Ascending aorta (tissue), 2 donors: ENCODE data around the gene CELF4. TPM values are rescaled to one million over a fixed set of nuclear protein-coding genes. Genes with fewer than 3 reads are reported as not detected.

Experiments used
- DNase-seq, 2 donors: peaks; one replicate each; pipeline ENCODE4 v3.0.0-alpha.2; 2019; ENCODE audit warnings: low spot score in 2 of 2
- H3K27ac ChIP-seq, 2 donors: fragments of 200-600 bp; sonication (generic); one replicate each; pipeline ENCODE4 v1.5.1; 2016 to 2017; ENCODE audit warnings: mild to moderate bottlenecking in 1 of 2
- H3K27me3 ChIP-seq: fragments of 200-600 bp; sonication (generic); one replicate; pipeline ENCODE4 v1.5.1; 2017
- H3K36me3 ChIP-seq, 2 donors: fragments of 200-600 bp; sonication (generic); one replicate each; pipeline ENCODE4 v1.5.1; 2016
- H3K4me1 ChIP-seq, 2 donors: fragments of 200-600 bp; sonication (generic); one replicate each; pipeline ENCODE4 v1.5.1; 2016 to 2017; ENCODE audit warnings: mild to moderate bottlenecking in 1 of 2
- H3K4me3 ChIP-seq, 2 donors: fragments of 200-600 bp; sonication (generic); one replicate each; pipeline ENCODE4 v1.5.1; 2016 to 2017; ENCODE audit warnings: mild to moderate bottlenecking in 1 of 2
- H3K9me3 ChIP-seq, 2 donors: fragments of 200-600 bp; sonication (generic); one replicate each; pipeline ENCODE4 v1.5.1; 2016
- intact Hi-C: fragments of 100-400 bp; cut with DNase I; formaldehyde crosslinking; loops from one replicate; pipeline ENCODE4 v1.15.1; 2023
- total RNA-seq: library from RNA; depleted of rRNA; stranded (reverse); fragments of >200 nt; gene quantifications from one replicate; pipeline ENCODE4 v1.1.0, GENCODE V29; 2016
- TF ChIP-seq, protein P1 (sequence below), 3 experiments: fragments of 200-600 bp in 2 of 3; fragments of 450-650 bp in 1 of 3; sonication (generic) in 2 of 3; IDR thresholded peaks; one replicate each; pipeline ENCODE4 v1.5.1; 2016 to 2019; ENCODE audit warnings: antibody characterized with exemption in 3 of 3, mild to moderate bottlenecking in 1 of 3, moderate library complexity in 1 of 3

CELF4 gene
- total RNA-seq, 1 donor from 2014 or later, result not detected

DNA sequence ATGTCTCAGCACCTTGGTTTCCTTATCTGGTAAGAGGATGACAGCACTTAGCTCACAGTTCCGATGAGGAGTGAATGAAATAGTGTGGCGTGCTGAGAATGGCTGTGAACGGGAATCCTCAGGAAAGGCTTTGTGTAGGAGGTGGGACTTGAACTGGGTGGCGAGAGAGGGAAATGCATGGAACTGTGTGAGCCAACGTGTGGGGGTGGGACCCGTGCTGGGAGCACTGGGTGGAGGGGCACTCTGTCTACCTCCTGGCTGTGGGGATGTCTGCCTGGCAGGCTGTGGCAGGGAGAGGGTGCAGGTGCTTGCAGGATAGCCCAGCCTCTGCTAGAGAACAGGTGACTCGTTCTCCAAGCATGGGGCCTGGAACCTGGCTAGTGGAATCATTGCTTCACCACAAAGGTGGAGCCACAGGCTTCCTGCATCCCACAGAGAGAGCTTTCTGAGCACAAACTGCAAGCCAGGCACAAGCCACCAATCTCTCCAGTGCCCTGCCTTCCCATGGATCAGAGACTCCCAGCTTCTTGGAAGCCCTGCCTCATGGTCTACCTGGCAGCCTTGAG, 145.2 kb downstream of the CELF4 start:
- no peak overlapping the region for H3K27ac ChIP-seq
- H3K9me3 ChIP-seq, result no peaks in the 10 kb centered on the region
- no peaks in the 10 kb centered on the region for H3K36me3 ChIP-seq
- TF ChIP-seq, protein P1, sequence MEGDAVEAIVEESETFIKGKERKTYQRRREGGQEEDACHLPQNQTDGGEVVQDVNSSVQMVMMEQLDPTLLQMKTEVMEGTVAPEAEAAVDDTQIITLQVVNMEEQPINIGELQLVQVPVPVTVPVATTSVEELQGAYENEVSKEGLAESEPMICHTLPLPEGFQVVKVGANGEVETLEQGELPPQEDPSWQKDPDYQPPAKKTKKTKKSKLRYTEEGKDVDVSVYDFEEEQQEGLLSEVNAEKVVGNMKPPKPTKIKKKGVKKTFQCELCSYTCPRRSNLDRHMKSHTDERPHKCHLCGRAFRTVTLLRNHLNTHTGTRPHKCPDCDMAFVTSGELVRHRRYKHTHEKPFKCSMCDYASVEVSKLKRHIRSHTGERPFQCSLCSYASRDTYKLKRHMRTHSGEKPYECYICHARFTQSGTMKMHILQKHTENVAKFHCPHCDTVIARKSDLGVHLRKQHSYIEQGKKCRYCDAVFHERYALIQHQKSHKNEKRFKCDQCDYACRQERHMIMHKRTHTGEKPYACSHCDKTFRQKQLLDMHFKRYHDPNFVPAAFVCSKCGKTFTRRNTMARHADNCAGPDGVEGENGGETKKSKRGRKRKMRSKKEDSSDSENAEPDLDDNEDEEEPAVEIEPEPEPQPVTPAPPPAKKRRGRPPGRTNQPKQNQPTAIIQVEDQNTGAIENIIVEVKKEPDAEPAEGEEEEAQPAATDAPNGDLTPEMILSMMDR (IDR thresholded peaks at IDR 0.05), result no peak
- no peaks in the 10 kb centered on the region for H3K4me1 ChIP-seq
- no peaks in the 10 kb centered on the region for H3K27me3 ChIP-seq
- no peak overlapping the region for H3K4me3 ChIP-seq
- intact Hi-C loops, result no loop called here
- DNase-seq, result no peak

DNA sequence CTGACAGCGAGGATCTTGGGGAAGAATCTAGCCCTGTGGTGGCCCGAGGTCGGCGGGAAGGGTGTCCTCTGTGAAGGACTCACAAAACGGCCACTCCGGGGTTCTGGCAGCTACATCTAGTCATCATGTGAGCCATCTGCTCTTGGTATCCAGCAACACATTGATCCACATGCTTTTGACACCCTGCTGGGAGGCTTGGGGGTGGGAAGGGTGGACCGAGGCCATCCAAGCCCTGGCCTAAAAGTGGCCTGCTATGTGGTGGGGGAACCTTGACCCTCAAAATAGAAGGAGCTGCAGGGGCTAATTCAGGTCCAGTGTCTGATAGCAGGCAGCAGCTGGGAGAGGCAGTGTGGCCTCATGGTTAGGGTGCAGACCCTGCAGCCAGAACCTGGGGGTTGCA, 145.7 kb downstream of the CELF4 start:
- H3K27ac ChIP-seq, result no peak overlapping the region
- no peaks in the 10 kb centered on the region for H3K4me1 ChIP-seq
- no peaks in the 10 kb centered on the region for H3K36me3 ChIP-seq
- no peaks in the 10 kb centered on the region for H3K9me3 ChIP-seq
- intact Hi-C loops, result no loop called here
- no peaks in the 10 kb centered on the region for H3K27me3 ChIP-seq
- no peak for DNase-seq
- TF ChIP-seq, protein P1 (IDR thresholded peaks at IDR 0.05), result no peak
- H3K4me3 ChIP-seq, result no peak overlapping the region

- no peak for DNase-seq
- H3K4me1 ChIP-seq, result no peaks in the 10 kb centered on the region
- intact Hi-C loops, result no loop called here
- H3K27me3 ChIP-seq, result no peaks in the 10 kb centered on the region
- no peak overlapping the region for H3K4me3 ChIP-seq
- TF ChIP-seq, protein P1 (IDR thresholded peaks at IDR 0.05), result no peak
- no peaks in the 10 kb centered on the region for H3K36me3 ChIP-seq
- H3K9me3 ChIP-seq, result no peaks in the 10 kb centered on the region
- H3K27ac ChIP-seq, result no peak overlapping the region
These were observed 146.3 kb downstream of the CELF4 start for GRCh38 chr18:37419315-37419714.

- H3K27me3 ChIP-seq, result no peaks in the 10 kb centered on the region
- intact Hi-C loops, result no loop called here
- TF ChIP-seq, protein P1 (IDR thresholded peaks at IDR 0.05), result no peak
- no peaks in the 10 kb centered on the region for H3K36me3 ChIP-seq
- H3K27ac ChIP-seq, result no peak overlapping the region
- no peak for DNase-seq
- H3K4me3 ChIP-seq, result no peak overlapping the region
- no peaks in the 10 kb centered on the region for H3K4me1 ChIP-seq
- no peaks in the 10 kb centered on the region for H3K9me3 ChIP-seq
These were observed 150.8 kb downstream of the CELF4 start for GRCh38 chr18:37414816-37415215.

GRCh38 chr18:37412829-37413228, 152.8 kb downstream of the CELF4 start:
- no peaks in the 10 kb centered on the region for H3K4me1 ChIP-seq
- H3K4me3 ChIP-seq, result no peak overlapping the region
- no peak for DNase-seq
- intact Hi-C loops, result no loop called here
- no peaks in the 10 kb centered on the region for H3K27me3 ChIP-seq
- no peaks in the 10 kb centered on the region for H3K9me3 ChIP-seq
- TF ChIP-seq, protein P1 (IDR thresholded peaks at IDR 0.05), result no peak
- no peaks in the 10 kb centered on the region for H3K36me3 ChIP-seq
- no peak overlapping the region for H3K27ac ChIP-seq

DNA sequence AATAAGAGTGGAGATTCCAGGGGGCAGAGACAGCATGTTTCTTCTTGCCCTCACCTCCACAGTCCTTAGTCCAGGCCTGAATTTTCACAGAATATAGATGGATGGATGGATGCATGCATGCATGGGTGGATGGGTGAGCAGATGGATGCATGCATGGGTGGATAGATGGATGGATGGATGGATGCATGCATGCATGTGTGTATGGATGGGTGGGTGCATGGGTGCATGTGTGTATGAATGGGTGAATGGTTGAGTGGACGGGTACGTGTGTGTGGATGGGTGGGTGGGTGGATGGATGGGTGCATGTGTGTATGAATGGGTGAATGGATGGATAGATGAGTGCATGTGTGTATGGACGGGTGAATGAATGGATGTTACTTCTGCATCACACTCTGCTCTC, 153.3 kb downstream of the CELF4 start:
- Histone ChIP-seq H3K4me1 (no peaks in the 10 kb centered on the region), H3K4me3 (no peak overlapping the region), H3K27ac (no peak overlapping the region), H3K9me3 (no peaks in the 10 kb centered on the region), H3K27me3 (no peaks in the 10 kb centered on the region), H3K36me3 (no peaks in the 10 kb centered on the region)
- TF ChIP-seq, protein P1 (IDR thresholded peaks at IDR 0.05), result no peak
- no peak for DNase-seq
- intact Hi-C loops, result no loop called here
